ENCODE measurements around the gene KDM4B.

The KDM4B gene

DNA sequence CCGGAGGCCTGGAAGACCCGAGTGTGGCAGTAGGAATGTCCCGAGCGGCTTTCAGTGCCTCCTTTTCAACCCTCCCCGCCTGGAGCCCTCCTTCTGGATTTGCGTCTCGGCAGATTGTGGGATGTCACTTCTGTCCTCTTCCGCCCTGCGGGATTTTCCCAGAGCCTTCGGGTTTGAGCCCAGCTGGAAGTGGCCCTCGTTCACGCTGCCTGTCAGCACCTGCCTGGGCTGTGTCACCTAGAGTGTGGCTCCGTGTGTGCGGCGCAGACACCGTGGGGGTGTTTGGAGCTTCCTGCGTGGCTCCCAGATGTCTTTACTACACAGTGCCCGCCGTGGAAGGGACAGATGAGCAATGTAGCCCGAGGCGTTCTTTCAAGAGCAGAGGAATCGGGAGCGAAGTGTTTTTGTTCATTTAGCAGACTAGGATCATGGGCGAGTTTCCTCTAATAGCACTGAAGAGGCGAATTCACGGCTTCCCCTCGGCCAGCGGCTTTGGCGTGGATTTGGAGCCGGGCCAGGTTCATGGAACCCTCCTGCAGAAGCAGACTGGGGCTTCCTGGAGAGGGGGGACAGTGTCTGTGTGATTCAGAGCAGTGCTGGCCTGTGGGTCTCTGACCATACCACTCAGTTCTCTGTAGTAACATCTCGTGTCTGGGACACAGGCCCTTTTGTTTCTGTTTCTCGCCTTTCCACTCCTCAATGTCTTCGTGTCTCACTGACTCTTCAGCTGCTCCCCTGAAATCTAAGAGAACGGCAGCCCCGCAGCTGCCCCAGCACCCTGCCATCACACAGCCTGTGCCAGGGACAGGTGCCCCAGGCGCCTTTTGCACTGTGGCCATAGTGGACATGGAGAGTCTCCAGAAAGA lies 68.0 kb downstream of the KDM4B start:
- peak; percentile 59 for DNase-seq

DNA sequence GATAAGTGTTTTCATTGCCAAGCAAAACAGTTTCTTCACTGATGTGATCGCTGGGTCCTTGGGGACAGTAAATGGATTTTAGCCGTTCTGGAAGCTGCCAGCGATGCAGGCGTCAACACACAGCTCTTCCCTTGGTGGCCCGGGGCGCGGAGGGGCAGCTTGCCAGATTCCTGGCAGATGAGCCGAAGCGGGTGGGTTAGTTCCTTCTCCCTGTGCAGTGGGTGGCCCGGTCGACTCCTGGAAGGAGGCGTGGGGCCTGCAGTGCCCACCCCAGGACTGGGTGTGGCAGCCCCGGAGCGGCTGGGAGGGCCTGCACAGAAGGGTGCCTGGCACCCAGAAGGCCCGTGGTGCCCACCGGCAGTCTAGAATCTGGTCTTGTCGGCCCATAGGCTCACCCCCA lies 69.0 kb downstream of the KDM4B start:
- DNase-seq = no peak

DNA sequence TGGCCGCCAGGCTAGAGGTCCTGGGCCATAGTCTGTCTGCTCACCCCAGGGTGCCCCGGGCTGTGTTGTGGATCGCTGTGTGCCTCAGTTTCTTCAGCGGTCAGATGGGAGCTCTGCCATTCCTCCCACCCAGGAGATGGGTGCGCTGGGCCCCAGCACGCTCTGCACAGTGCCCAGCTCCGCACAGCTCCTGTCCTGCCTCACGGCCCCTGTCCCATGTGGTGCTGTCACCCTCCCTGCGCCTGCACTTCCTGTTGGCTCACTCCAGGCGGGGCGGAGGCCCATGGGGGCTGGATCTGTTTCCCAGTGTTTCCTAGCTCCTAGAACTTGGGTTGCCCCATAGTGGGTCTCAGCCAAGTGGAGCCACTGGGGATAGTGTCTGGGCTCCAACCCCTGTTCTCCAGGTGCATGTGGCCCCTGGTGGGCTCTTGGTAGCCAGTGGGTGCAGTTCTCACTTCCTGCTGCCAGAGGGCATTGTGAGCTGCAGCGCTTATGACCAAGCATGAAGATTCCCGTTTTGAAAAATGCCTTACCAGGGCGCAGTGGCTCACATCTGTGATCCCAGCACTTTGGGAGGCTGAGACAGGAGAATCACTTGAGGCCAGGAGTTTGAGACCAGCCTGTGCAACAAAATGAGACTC lies 69.8 kb downstream of the KDM4B start:
- DNase-seq = no peak

DNA sequence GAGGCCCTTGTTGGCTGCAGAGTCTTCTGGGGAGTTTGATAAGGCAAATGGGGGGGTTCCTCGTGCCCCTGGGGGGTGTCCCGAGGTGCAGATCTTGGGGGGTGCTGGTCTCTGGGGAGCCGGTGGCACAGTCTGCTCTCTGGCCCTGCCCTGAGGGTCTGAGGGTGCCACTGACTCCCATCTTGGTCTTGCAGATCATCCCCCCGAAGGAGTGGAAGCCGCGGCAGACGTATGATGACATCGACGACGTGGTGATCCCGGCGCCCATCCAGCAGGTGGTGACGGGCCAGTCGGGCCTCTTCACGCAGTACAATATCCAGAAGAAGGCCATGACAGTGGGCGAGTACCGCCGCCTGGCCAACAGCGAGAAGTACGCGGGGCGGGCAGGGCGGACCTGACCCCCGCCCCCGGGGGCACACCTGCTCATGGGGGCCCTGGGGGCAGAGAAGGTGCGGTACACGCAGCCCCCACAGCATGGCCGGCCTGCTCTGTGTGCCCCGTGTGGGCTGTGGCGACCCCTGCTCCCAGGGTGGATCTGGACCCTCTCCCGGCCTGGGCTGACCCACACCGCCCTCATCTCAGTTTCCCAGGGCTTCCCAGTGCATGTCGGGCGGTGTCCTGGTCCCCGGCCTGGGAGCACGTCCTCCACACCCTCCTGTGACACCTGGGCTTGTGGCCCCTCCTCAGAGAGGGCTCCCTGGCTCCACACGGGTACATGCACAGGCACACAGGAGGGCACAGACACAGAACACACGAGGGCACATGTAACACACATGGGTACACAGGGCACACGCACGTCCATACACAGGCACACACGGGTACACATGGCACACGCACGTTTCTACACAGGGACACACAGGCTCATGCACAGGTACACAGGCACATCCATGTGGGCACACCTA lies 71.0 kb downstream of the KDM4B start:
- no peak for DNase-seq

DNA sequence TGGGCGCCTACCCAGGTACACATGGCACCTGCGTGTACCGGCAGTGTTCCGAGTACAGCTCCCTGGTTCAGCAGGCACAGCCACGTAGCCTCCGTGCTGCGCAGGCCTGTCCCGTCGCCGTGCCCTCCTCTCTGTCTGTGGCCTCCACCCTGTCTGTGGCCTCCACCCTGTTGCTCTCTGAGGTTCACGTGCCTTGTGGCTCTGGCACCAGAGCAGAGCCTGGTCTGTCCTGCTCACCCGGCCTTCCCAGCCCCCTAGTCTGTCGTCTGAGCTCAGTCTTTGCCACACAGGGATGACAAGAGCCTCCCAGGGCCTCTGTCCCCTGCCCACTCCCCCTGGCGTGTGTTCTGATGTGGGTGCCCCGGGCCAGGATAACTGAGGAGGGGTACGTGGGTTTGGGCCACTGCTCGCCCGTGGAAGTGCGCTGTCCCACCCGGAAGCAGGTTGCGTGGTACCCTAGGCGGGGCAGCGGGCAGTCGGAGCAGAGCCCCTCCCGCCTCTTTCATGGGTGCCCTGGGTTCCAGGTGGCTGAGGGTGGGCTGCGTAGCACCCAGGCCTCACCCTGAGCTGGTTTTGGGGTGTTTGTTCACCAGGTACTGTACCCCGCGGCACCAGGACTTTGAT lies 71.7 kb downstream of the KDM4B start:
- DNase-seq = no peak

DNA sequence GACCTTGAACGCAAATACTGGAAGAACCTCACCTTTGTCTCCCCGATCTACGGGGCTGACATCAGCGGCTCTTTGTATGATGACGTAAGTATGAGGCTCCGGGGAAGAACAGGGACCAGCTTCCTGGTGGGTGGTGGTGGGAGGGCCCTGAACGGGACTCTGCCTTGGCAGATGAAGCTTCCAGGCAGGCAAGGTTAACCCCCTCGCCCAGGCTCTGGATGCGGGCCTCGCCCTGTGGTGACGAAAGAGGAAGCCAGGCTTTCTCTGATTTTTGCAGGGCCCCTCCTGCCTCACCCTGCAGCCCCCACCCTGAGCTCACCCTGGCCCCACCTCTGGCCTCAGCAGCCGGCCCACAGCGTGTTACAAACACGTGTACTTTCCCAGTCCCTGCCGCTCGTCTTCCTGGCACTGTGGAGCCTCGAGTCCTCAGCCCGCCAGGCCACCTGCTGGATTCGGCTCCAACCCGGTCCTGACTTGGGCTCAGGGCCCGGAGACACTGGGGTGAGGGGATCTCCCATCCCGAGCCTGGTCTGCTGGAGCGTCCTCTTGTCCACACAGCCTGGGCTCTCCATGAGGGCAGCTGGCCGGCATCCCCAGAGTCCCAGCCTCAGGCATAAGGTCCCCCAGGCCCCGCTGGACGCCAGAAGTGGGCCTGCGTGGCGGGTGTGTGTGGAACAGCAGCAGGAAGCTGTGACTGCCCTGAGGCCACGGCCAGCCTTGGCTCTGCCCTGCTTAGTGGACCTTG lies 72.4 kb downstream of the KDM4B start:
- no peak for DNase-seq

DNA sequence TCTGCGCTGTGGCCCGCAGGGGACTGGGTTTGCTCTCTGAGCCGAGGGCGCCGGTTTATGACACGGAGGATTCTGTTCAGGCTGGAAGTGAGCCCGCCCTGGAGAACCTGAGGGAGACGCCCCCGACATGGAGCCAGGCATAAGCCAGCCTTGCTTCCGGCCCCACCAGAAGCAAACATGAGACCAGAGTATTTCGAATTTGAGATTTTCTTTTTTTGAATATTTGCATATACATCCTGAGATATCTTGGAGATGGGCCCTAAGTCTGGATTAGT lies 72.9 kb downstream of the KDM4B start:
- no peak for DNase-seq

DNA sequence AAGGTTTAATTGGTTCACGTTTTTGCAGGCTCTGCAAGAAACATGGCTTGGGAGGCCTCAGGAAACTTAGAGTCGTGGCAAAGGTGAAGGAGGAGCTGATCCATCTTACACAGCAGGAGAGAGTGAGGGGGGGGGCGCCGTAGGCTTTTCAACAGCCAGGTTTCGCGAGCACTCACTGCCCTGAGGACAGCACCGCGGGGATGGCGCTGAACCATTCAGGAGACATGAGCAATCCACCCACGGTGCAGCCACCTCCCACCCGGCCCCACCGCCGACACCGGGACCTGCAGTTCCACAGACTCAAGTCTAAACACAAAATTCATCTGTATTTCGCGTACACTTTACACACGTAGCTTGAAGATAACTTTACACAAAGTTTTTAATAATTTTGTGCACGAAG lies 73.6 kb downstream of the KDM4B start:
- no peak for DNase-seq

DNA sequence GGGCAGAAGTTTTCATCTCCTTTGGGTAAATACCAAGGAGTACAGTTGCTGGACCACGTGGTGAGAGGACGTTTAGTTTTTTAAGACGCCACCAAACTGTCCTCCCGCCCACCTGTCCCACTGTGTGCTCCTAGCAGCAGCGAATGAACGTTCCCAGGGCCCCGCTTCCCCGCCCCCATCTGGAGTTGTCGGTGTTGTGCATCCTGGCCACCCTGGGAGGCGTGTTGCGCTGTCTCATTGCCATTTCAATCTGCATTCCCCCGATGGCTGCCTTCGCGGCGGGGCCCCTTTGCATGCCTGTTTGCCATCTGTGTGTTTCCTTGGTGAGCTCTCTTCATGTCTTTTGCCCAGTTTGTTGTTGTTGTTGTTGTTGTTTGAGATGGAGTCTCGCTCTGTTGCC lies 76.1 kb downstream of the KDM4B start:
- no peak for DNase-seq

DNA sequence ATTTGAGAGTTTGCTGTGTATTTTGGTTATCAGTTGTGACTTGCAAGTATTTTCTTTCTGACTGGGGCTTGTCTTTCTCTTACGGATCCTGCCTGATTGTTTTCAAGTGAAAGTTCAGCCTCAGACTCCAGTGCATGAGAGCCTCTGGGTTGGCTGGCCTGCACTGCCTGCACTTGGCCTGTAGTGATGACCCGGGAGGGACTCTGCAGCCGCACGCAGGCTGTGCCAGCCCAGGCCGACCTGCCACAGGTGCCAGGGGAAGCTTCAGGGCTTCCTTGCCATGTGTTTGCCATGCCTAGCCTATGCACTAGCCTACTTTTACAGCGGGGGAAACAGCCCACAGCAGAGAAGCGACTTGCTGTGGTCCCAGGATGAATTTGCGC lies 77.0 kb downstream of the KDM4B start:
- DNase-seq = no peak

DNA sequence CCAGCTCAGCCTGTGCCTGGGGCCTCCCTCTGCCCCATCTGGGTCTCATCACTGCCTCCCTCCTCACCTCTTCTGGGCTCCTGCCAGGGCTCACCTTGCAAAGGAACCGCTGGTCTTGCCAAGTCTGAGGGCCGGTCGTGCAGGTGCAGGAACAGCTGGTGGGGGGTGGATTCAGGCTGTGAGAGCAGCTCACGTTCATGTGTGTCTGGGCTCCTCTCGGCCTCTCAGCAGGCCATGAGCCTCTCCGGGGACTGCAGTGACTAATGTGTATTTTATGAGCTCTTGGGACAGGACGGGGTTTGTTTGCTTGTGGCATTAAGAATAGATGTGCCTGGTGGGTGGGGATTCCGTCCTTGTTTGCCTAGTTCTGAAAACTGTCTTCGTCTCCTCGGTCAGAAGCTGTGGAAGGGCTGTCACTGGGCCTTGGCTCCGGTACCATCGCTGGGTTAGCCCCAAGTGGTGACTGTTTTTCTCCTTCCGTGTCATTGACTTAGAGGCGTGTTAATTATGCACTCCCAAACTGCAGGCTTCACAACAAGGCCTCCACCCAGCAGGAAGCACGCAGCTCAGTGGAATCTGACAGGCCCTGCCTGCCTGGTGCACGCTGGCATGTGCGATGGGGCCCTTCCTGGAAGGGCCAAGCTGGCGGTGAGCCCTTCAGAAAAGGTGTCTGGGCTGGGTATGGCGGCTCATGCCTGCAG lies 77.6 kb downstream of the KDM4B start:
- no peak for DNase-seq

DNA sequence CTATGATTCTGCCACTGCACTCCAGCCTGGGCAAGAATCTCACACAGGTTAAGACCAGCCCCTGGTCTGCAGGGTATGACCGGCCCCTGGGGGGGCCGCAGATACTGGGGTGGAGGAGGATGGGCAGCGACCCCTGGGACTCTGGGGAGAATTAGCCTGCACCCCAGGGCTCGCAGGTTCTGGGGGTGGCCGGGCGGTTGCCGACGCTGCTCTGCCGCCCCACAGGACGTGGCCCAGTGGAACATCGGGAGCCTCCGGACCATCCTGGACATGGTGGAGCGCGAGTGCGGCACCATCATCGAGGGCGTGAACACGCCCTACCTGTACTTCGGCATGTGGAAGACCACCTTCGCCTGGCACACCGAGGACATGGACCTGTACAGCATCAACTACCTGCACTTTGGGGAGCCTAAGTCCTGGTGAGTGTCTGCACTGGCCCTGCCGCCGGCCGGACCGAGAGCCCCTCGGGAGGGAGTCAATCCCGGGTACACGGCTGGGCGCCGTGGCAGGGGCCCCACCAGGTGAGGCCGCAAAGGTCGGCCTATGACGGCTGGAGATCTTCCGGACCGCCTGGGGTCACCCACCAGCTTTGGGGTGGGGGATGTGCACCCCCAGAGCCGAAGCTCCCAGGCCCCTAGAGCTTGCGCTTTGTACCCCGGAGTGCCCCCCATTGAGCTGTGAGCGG lies 78.5 kb downstream of the KDM4B start:
- DNase-seq = no peak

DNA sequence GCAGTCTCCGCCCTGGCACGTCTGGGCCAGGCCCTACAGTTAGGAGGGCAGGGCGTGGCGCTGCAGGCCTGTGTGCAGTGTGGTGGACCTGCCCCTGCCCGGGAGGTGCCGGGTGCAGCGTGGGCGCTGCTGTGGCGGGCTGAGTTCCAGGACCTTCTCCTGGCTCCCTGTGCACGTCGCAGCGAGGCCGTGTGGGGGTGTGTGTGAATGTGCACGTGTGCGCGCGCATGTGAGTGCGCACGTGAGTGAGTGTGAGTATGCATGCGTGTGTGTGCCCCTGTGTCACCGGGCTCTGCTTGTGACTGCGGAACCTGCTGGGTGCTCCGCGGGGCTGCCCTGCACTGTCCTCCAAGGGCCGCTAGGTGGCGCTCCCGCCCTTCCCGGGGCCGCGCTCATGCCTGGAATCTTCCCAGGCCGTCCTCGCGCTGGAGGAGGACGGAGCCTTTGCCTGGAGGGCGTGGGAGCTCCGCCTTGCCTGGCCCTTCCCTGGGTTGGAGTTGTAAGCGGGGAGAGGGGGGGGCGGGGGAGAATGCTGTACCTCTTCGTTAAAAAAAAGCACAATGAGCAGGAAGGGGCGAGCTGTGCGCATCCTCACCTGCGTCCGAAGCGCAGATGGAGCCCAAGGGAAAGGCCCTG lies 79.3 kb downstream of the KDM4B start:
- peak; percentile 88 for DNase-seq

DNA sequence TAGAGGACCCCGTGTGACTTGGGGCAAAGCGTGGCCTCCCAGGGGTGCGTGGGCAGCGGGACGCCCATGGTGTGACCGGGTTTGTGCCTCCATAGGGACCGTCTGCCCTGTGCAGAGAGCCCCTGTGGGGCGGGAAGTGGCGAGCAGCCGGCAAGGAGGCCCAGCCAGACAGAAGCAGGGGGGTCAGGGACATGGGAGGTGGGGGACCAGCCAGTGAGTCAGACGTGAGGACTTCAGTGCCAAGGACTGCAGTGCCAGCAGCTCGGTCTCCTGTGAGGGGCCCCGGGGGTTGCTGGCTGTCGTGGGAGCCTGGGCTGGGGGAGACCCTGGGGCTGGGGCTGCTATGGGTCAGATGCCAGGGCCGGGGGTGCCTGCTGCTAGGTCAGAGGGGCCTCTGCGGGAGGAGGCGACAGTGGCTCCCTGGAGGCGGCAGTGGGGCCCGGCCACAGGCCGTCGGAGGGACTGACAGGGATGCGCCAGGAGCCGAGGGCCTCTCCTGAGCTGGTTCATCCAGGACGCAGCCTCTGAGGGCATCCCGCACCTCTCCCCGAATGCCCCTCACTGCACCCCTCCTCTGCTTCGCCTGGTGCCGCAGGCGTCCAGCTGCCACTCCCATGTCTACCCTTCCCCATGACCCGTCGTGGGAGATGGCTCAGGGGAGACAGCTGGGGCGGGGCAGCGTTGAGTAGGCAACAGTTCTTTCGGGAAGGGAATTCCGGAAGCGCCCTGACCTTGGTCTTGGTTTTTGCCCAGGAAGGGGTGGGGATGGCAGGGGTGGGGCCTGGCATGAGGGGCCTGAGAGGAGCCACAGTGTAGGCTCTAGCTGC lies 80.0 kb downstream of the KDM4B start:
- peak; percentile 64 for DNase-seq

DNA sequence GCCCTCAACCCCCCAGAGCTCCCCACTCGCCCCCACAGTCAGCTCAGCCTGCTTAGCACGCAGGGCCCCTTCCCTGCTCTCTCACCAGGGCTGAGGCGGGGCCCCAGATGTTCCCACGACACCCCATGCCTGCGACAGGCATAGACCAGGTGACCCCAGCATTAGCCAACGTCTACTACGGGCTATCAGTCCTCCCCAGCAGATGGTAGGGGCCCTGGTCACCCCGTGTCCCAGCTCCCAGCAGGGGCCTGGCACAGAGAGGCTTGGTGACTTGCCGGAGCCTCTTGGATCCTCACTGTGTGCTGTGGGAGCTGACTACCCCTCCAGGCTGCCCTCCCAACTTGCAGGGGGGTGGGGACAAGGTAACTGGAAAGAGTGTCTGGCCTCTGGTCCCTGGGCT lies 80.6 kb downstream of the KDM4B start:
- no peak for DNase-seq

DNA sequence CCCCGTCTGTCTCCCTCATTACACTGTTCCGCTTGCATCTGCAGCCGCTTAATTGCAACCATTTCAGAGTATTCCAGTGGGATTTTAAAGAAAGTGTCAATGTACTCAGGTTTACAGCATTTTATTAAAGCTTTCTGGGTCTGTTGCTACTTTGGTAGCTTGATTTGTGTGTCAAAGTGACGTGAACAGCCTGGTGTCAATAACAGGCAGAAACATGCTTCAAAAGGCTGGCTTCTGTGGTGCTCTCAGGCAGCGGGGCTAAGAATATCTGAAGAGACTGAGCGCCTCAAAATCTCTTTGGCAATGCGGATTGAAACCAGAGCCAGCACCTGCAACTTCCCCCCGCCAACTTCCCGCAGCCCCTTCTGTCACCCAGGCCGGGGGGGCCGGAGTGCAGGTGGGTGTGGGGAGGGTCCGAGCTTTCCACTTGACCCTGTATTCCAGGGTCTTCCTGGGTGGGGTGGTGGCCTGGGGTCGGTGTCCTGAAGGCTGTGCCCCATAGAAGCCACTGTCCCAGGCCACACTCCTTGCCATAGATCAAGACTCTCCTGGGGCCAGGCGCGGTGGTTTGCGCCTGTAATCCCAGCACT lies 81.2 kb downstream of the KDM4B start:
- no peak for DNase-seq

DNA sequence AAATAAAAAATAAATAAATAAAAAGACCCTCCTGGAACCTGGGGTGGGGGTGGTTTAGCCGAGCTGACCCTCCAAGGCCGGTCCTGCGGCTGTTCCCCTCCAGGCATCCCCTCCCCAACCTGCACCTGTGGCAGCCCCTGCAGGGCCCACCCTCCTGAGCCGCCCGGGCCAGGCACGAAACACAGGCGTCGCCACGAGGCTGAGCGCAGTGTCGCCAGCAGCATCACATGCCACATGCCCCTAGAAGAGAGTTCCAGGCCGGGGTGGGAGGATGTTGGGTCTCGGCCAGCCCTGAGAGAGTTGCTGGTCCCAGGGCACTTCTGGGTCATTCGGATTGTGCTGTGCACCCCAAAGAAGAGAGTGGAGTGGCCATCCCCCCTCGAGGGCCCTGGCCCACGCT lies 82.0 kb downstream of the KDM4B start:
- no peak for DNase-seq

DNA sequence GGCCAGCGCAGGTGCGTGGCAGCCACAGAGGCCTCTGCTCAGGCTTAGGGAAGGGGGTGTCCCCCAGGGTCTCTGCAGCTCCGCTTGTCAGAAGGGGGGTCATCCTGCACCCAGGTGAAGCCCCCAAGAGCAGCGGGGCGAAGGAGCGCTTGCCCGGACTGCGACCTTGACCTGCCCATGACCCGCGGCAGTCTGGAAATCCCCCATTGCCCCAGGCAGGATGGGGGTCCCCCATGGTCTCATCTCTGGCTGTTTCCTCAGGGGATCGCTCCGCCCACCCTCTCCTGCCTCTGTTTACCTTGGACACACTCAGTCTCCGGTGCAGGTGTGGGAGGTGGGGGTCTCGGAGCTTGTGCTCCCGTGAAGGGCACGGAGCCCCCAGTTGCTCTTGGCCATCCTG lies 82.7 kb downstream of the KDM4B start:
- DNase-seq = no peak

DNA sequence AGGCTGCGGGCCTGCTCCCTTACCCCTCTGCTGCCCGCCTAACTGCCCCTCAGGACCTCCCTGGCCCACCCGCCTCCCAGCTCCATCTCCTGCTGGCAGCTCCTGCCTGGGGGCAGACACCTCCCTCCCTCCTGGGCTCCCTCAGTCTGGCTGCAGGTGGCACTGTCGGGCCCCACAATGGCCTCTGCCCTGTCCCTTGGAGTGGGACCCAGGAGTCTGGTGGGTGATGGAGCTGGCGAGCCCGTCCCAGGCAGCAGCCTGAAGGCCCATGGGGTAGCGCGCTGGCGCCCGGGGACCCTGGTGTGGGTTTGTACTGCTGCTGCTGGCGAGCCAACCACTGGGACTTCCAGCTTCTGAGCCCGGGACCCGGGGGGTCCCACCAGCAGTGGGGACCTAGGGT lies 83.6 kb downstream of the KDM4B start:
- no peak for DNase-seq

Data from right hindlimb (tissue), 1 donor.